GF-D8 (cell line): ENCODE results near the gene ALG8.

Experiments
- DNase-seq: peaks from one replicate; lab custom pipeline; 2025; lab: John Stamatoyannopoulos, UW

ALG8 gene

GRCh38 chr11:78158987-78159652 is 19.7 kb upstream of the ALG8 start:
- DNase-seq: no peak

GRCh38 chr11:78156127-78156844 is 16.9 kb upstream of the ALG8 start:
- no peak for DNase-seq

- DNase-seq: no peak
Measured at GRCh38 chr11:78151804-78152203, 12.4 kb upstream of the ALG8 start.

- no peak for DNase-seq
Measured at GRCh38 chr11:78150754-78151153, 11.3 kb upstream of the ALG8 start.

GRCh38 chr11:78150346-78150745 is 10.9 kb upstream of the ALG8 start:
- DNase-seq: no peak

- DNase-seq: no peak
Measured at GRCh38 chr11:78149646-78150045, 10.2 kb upstream of the ALG8 start.

GRCh38 chr11:78147807-78148206 is 8.4 kb upstream of the ALG8 start:
- no peak for DNase-seq

- DNase-seq: no peak
Measured at GRCh38 chr11:78145511-78146025, 6.1 kb upstream of the ALG8 start.

GRCh38 chr11:78140392-78141077 is 1.1 kb upstream of the ALG8 start:
- DNase-seq: no peak

GRCh38 chr11:78138694-78139421 is 568 bp downstream of the ALG8 start:
- DNase-seq: peak; percentile 29

GRCh38 chr11:78138291-78138690 is 1.1 kb downstream of the ALG8 start:
- DNase-seq: no peak

GRCh38 chr11:78132475-78132874 is 7.0 kb downstream of the ALG8 start:
- DNase-seq: no peak

- DNase-seq: no peak
Measured at GRCh38 chr11:78131956-78132355, 7.5 kb downstream of the ALG8 start.

- DNase-seq: no peak
Measured at GRCh38 chr11:78127403-78127802, 12.0 kb downstream of the ALG8 start.

- DNase-seq: no peak
Measured at GRCh38 chr11:78112582-78113275, 26.7 kb downstream of the ALG8 start.

- no peak for DNase-seq
Measured at GRCh38 chr11:78111298-78111697, 28.1 kb downstream of the ALG8 start.

- no peak for DNase-seq
Measured at GRCh38 chr11:78110830-78111229, 28.6 kb downstream of the ALG8 start.

- no peak for DNase-seq
Measured at GRCh38 chr11:78110351-78110750, 29.1 kb downstream of the ALG8 start.

GRCh38 chr11:78109081-78110015 is 30.1 kb downstream of the ALG8 start:
- DNase-seq: no peak

GRCh38 chr11:78100676-78101472 is 38.6 kb downstream of the ALG8 start:
- DNase-seq: no peak
